ENCODE data around the gene ZNF641. TPM values are rescaled to one million over a fixed set of nuclear protein-coding genes. Genes with fewer than 3 reads are reported as not detected.

The ZNF641 gene
- 42.4 TPM for total RNA-seq

GRCh38 chr12:48350249-48351021, at the start of gene ZNF641:
Gene ZNF641 (minus strand): TSS chr12:48350919. CDS start chr12:48348090, 2,829 bp downstream.

Small RNA genes lying within 50 kb of the gene (small RNA-seq; reads per million reads assigned to genes)
- gene AC024257.2, result not detected

Other genes with a start within 250 kb of the ZNF641 start
- 28.6 TPM for gene SENP1, start 244.8 kb downstream of the ZNF641 start, total RNA-seq
- gene PFKM, start 231.6 kb downstream of the ZNF641 start, total RNA-seq, result 114 TPM
- gene ASB8, start 193.4 kb downstream of the ZNF641 start, total RNA-seq, result 37.1 TPM
- gene CCDC184, start 167.3 kb downstream of the ZNF641 start, total RNA-seq, result 30.9 TPM
- gene OR10AD1, start 147.6 kb downstream of the ZNF641 start, total RNA-seq, result not detected
- gene ANP32D, start 121.6 kb upstream of the ZNF641 start, total RNA-seq, result not detected
- gene C12orf54, start 131.6 kb upstream of the ZNF641 start, total RNA-seq, result not detected
- not detected for gene OR8S1, start 174.7 kb upstream of the ZNF641 start, total RNA-seq
- gene LALBA, start 219.1 kb upstream of the ZNF641 start, total RNA-seq, result not detected

Measured in diencephalon (tissue), 1 donor.